Dermis microvascular lymphatic vessel endothelial cell (primary cell): ENCODE results near the gene CS. TPM values are rescaled to one million over a fixed set of nuclear protein-coding genes. Genes with fewer than 3 reads are reported as not detected.
A peak's percentile ranks its signal among the peaks of the same experiment; 100 is the strongest.

Experiments
- DNase-seq, 2 donors: peaks; one replicate each; pipeline versions ENCODE4 v3.0.0 to v3.0.0-alpha.2; 2010; ENCODE audit warnings: low read depth in 2 of 2
- total RNA-seq: library from RNA; depleted of rRNA; stranded (reverse); fragments of >200 nt; gene quantifications from 2 replicates; pipeline ENCODE4 v1.2.1, GENCODE V29; 2014

CS gene
- total RNA-seq, 1 donor from 2014 or later: 132 TPM

DNA sequence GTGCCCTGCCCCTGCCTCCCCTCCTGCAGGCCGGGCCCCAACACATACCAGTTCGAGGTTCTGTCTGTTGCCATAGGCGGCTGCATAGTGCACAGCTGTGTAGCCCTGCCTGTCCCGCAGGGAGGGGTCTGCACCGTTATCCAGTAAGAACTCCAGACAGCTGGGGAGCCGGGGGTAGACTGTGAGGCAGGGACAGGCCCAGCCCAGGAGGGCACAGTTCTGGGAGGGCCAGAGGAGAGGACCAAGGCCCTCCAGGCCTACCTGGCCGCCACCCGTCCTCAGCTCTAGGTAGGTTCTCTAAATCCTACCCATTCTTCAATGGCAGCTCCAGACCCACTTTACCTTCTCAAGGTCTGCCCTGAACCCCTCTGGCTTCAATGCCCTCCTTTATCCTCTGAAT lies 51.4 kb downstream of the CS start:
- DNase-seq: no peak

- no peak for DNase-seq
These were observed 52.2 kb downstream of the CS start for GRCh38 chr12:56247923-56248322.

GRCh38 chr12:56244494-56244893 lies 55.6 kb downstream of the CS start:
- no peak for DNase-seq

GRCh38 chr12:56243731-56244181 lies 56.4 kb downstream of the CS start:
- no peak for DNase-seq

DNA sequence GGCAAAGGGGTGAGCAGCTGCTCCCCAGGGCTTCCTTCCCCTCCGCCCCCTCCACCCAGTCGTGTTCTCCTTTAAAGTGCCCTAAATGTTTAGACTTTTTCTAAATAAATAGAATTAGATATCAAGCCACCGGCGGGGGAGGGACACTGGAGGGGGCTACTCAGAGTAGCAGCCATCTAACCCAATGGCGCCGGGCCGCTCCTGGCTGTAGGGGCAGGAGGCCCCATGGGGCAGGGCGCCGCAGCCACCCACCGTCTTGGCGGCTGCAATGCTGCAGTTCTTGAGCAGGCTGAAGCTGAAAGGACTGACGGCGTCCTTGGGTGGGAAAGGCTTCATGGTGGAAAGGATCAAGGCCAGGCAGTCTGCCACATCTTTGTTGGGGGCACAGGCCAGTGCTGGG lies 57.1 kb downstream of the CS start:
- DNase-seq: no peak

GRCh38 chr12:56241424-56242303 lies 58.5 kb downstream of the CS start:
- DNase-seq: no peak

- no peak for DNase-seq
These were observed 62.6 kb downstream of the CS start for GRCh38 chr12:56237552-56237951.

GRCh38 chr12:56236985-56237384 lies 63.1 kb downstream of the CS start:
- no peak for DNase-seq

GRCh38 chr12:56236091-56236490 lies 64.0 kb downstream of the CS start:
- no peak for DNase-seq

DNA sequence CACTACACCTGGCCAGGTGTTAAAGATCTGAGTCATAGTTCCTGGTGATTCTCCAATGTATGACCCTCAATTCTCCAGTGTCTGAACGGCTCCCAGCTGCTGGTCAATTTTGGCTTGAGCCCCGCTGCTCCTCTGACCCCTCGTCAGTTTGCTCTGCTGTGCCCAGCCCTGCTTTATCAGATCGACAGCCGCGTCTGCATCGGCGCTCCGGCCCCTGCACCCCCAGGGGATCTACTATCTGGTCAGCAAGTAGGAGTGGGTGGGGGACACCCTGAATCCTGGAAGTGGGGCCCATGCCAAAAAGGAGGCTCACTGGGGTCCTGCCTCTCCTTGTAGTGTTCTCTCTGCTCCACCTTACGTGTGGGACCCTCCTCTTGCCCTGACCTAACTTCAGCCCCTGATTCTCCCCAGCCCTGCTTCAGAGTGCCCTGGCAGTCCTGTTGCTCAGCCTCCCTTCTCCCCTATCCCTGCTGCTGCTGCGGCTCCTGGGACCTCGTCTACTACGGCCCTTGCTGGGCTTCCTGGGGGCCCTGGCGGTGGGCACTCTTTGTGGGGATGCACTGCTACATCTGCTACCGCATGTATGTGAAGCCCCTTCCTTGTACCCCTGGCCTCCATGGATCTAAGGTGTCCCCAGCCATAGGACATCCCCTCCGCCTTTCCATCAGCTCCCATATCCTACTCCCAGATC lies 65.2 kb downstream of the CS start:
- no peak for DNase-seq

DNA sequence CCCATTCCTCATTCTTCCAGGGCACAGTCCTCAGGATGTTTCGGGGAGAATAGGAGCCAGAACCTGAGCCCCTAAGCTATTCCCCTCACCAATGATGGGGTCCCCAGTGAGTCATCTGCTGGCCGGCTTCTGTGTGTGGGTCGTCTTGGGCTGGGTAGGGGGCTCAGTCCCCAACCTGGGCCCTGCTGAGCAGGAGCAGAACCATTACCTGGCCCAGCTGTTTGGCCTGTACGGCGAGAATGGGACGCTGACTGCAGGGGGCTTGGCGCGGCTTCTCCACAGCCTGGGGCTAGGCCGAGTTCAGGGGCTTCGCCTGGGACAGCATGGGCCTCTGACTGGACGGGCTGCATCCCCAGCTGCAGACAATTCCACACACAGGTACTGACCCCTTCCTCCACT lies 68.9 kb downstream of the CS start:
- DNase-seq: no peak

- DNase-seq: no peak
These were observed 69.5 kb downstream of the CS start for GRCh38 chr12:56230432-56231183.

- no peak for DNase-seq
These were observed 70.2 kb downstream of the CS start, which contains the start of gene SLC39A5 for GRCh38 chr12:56229916-56230431. Gene SLC39A5 (plus strand): TSS chr12:56230051. CDS start chr12:56231275, 1,224 bp downstream.

DNA sequence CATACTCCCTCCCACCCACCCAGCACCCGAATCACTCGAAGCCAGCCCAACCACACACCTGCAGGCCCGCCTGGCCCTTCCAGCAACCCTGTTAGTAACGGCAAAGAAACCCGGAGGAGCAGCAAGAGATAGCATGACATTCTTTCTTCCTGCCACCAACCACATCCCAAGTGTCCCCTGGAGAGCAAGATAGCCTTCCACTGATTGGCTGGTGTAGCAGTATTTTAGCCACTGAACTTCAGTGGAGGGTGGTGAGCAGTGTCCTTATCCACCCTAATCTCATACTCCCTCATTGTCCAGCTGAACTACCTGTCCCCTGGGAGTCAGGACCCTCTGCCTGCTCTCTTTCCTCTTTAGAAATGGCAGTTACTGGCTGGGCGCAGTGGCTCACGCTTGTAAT lies 71.0 kb downstream of the CS start:
- DNase-seq: no peak

DNA sequence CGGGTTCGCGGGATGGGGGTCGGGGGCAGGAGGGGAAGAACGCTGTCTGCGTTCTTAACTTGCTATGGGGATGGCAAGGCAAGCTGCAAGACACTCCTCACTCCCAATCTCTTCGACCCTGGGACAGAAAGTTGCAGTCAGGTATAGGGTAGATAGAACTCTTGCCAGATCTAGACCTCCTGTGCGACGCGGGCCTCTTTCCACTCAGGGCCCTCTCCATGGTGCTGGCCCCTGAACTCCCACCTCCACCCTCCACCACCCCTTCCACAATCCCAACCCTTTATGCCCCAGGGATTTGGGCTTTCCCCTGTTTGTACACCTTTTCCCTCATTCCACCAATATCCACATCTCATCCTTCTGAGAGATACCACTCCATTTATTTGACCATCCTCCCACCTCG lies 75.2 kb downstream of the CS start:
- no peak for DNase-seq

DNA sequence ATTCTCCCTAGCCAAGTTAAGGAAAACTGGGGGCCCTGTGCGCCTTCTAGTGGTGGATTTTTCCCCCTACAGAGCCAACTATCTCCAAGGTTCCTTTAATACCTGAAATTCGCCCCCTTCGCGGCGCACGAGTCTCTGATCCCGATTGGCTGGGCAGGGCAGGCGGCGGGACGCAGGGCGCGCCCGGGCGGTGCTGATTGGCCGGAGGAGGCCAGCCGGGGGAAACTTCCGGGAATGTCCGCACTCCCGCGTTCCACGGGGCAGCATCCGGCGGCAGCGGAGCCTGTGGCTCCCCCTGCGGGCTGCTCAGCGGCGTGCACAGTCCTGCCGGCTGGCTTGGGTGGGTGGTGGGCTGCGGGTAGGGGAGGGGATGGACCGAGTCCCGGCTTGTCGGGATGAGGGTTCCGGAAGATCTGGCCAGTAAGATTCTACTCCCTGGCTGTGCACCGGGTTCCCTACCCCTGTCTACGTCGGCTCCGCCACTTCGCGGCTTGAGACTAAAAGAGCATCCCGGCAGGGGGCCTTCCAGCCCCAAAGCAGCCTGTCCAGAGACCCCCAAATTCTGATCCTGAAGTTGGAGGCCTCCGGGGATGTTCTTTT lies 75.9 kb downstream of the CS start, which contains the start of gene NABP2:
TSS of gene NABP2 (plus strand) at position 241 of the 600 bp plus-strand sequence. CDS start 515 bp downstream, outside the sequence.
- DNase-seq: peak; percentile 79 to 97

DNA sequence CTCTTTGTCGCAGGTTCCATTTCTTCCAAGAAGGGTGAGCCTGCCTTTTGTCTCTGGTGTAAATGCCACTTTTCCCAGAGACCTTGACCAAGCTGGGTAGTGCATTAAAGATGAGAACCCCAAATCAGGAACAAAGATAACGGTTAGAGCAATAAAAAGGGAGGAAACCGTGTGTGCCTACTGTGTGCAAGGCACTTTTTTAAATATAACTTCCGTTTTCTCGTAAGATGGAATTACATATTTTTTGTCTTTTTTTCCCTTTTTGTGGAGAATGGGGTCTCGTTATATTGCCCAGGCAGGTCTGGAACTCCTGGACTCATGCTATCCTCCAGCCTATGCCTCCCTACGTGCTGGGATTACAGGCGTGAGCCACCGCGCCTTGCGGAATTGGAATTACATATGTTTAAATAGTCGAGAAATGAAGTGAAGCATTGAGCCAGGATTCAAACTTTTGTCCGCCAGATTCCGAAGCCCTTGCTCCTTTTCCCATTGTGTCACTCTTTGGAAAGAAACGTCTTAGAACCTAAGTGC lies 76.5 kb downstream of the CS start:
- no peak for DNase-seq

- DNase-seq: no peak
These were observed 77.6 kb downstream of the CS start for GRCh38 chr12:56222531-56222895.

GRCh38 chr12:56221757-56222530 lies 78.2 kb downstream of the CS start, which contains the start of gene RNF41:
Gene RNF41 (minus strand): TSS chr12:56221922. CDS start chr12:56214047, 7,875 bp downstream.
- peak; percentile 86 to 97 for DNase-seq
